Spleen (tissue), 7 donors: ENCODE measurements around the gene TPX2.

ENCODE experiments used
- CTCF ChIP-seq, 11 experiments: fragments of 200-600 bp in 7 of 11; fragments of 450-650 bp in 4 of 11; sonication (generic) in 4 of 11; IDR thresholded peaks in 8 of 11; conservative IDR thresholded peaks in 3 of 11; 1 replicate in 7 of 11; 2 replicates in 4 of 11; pipeline versions ENCODE4 v1.4.0 to v1.8.0; 2016 to 2021; ENCODE audit warnings: antibody characterized with exemption in 11 of 11, inconsistent platforms in 4 of 11, mild to moderate bottlenecking in 1 of 11
- POLR2A ChIP-seq, 3 donors: fragments of 450-650 bp; IDR thresholded peaks; one replicate each; pipeline ENCODE4 v1.5.1; 2017; ENCODE audit warnings: antibody characterized with exemption in 3 of 3, mild to moderate bottlenecking in 1 of 3
- POLR2AphosphoS5 ChIP-seq, 3 donors: sonication (generic); formaldehyde crosslinking; IDR thresholded peaks; one replicate each; pipeline ENCODE4 v1.5.1; 2017; ENCODE audit warnings: antibody characterized with exemption in 3 of 3
- donor health status: DM: no; HTN: no; CAD: no; lungs with moderate emphysema.
- donor health status: DM: no; HTN: no; CAD: no.
- donor health status: DM: no; HTN: no; CAD: no.

GRCh38 chr20:31816221-31816620 lies 77.1 kb downstream of the TPX2 start:
- no peak for TF ChIP-seq CTCF (IDR thresholded peaks at IDR 0.05 in 8 of 11, conservative IDR thresholded peaks at IDR 0.05 in 3 of 11)
- no peak for TF ChIP-seq POLR2A (IDR thresholded peaks at IDR 0.05)
- TF ChIP-seq POLR2AphosphoS5 (IDR thresholded peaks at IDR 0.05) = no peak
